SKM-1 treated with dmso at 0.1 percent for 144 hours (cell line): ENCODE measurements around the gene MEX3D.

Experiments used
- DNase-seq: peaks from one replicate; lab custom pipeline; 2025; ENCODE audit not compliant: unreplicated experiment; lab: John Stamatoyannopoulos, UW

The MEX3D gene

GRCh38 chr19:1505012-1505411 is 63.1 kb downstream of the MEX3D start:
- DNase-seq = no peak
